Epidermal melanocyte (primary cell): ENCODE results near the gene ALKBH7.
"Not testable (repeated sequence)": the region's sequence is repeated elsewhere in the genome, so short reads cannot be mapped to it uniquely, and the experiment has no call there.

ENCODE experiments used
- DNase-seq: peaks from one replicate; pipeline ENCODE4 v3.0.0; 2011; ENCODE audit warnings: low spot score; ENCODE audit not compliant: insufficient read length

Gene ALKBH7

GRCh38 chr19:6372594-6373095 lies at the start of gene ALKBH7:
TSS of gene ALKBH7 (plus strand) at chr19:6372794. CDS start at chr19:6372821, 27 bp downstream.
- DNase-seq, result peak; percentile 86

- no peak for DNase-seq
These were observed 47.8 kb upstream of the ALKBH7 start for GRCh38 chr19:6324757-6325156.

GRCh38 chr19:6325614-6326013 lies 47.0 kb upstream of the ALKBH7 start:
- no peak for DNase-seq

GRCh38 chr19:6326815-6327214 lies 45.8 kb upstream of the ALKBH7 start:
- no peak for DNase-seq

- DNase-seq, result no peak
These were observed 39.2 kb upstream of the ALKBH7 start, which contains the start of gene ACER1 for GRCh38 chr19:6333439-6333838. TSS of gene ACER1 (minus strand) at chr19:6333612. CDS start at chr19:6333551, 61 bp downstream.

GRCh38 chr19:6334490-6335285 lies 37.9 kb upstream of the ALKBH7 start:
- DNase-seq, result no peak

GRCh38 chr19:6340493-6341201 lies 31.9 kb upstream of the ALKBH7 start:
- DNase-seq, result no peak

GRCh38 chr19:6343462-6343861 lies 29.1 kb upstream of the ALKBH7 start:
- no peak for DNase-seq

GRCh38 chr19:6349271-6349670 lies 23.3 kb upstream of the ALKBH7 start:
- not testable (repeated sequence) for DNase-seq

- no peak for DNase-seq
These were observed 21.9 kb upstream of the ALKBH7 start for GRCh38 chr19:6350688-6351087.

- DNase-seq, result no peak
These were observed 20.0 kb upstream of the ALKBH7 start for GRCh38 chr19:6352381-6353165.

- no peak for DNase-seq
These were observed 18.4 kb upstream of the ALKBH7 start for GRCh38 chr19:6354098-6354674.

GRCh38 chr19:6355321-6356040 lies 17.1 kb upstream of the ALKBH7 start:
- DNase-seq, result not testable (repeated sequence)

GRCh38 chr19:6357174-6357573 lies 15.4 kb upstream of the ALKBH7 start:
- no peak for DNase-seq

- no peak for DNase-seq
These were observed 14.6 kb upstream of the ALKBH7 start for GRCh38 chr19:6358003-6358402.

- DNase-seq, result no peak
These were observed 12.8 kb upstream of the ALKBH7 start for GRCh38 chr19:6359568-6360341.

GRCh38 chr19:6360445-6360844 lies 12.1 kb upstream of the ALKBH7 start:
- not testable (repeated sequence) for DNase-seq

GRCh38 chr19:6360857-6361216 lies 11.8 kb upstream of the ALKBH7 start:
- DNase-seq, result not testable (repeated sequence)

GRCh38 chr19:6362027-6362350 lies 10.6 kb upstream of the ALKBH7 start:
- no peak for DNase-seq

GRCh38 chr19:6362351-6362801 lies 10.2 kb upstream of the ALKBH7 start:
- DNase-seq, result no peak
